Gastrocnemius medialis (tissue), 4 donors: ENCODE results near the gene SLC46A1. TPM values are rescaled to one million over a fixed set of nuclear protein-coding genes. Genes with fewer than 3 reads are reported as not detected.
"Not testable (repeated sequence)": the region's sequence is repeated elsewhere in the genome, so short reads cannot be mapped to it uniquely, and the experiment has no call there.

Source experiments
- ATAC-seq, 2 donors: fragments of 150-250 bp; one replicate each; pipeline ENCODE4 v1.9.1; 2016
- DNase-seq, 2 donors: peaks; one replicate each; pipeline ENCODE4 v3.0.0-alpha.2; 2019
- H3K27ac ChIP-seq, 4 donors: fragments of 200-600 bp; sonication (generic); 1 replicate in 1 of 4; 2 replicates in 3 of 4; pipeline ENCODE4 v1.5.1; 2016 to 2018; ENCODE audit warnings: mild to moderate bottlenecking in 2 of 4, moderate library complexity in 1 of 4
- H3K27me3 ChIP-seq, 3 donors: fragments of 200-600 bp; sonication (generic) in 2 of 3; 1 replicate in 1 of 3; 2 replicates in 2 of 3; pipeline versions ENCODE4 v1.5.1 to v1.6.0; 2016 to 2019; ENCODE audit warnings: mild to moderate bottlenecking in 1 of 3, moderate library complexity in 1 of 3
- H3K36me3 ChIP-seq, 2 donors: fragments of 200-600 bp; sonication (generic) in 1 of 2; one replicate each; pipeline ENCODE4 v1.5.1; 2017 to 2018
- H3K4me1 ChIP-seq, 2 donors: fragments of 200-600 bp; sonication (generic) in 1 of 2; one replicate each; pipeline ENCODE4 v1.5.1; 2016 to 2017; ENCODE audit warnings: mild to moderate bottlenecking in 2 of 2
- H3K4me3 ChIP-seq, 4 donors: fragments of 200-600 bp; sonication (generic) in 3 of 4; 1 replicate in 1 of 4; 2 replicates in 3 of 4; pipeline ENCODE4 v1.5.1; 2016 to 2019; ENCODE audit warnings: mild to moderate bottlenecking in 2 of 4
- H3K9me3 ChIP-seq, 3 donors: fragments of 200-600 bp; sonication (generic) in 2 of 3; 1 replicate in 1 of 3; 2 replicates in 2 of 3; pipeline ENCODE4 v1.5.1; 2016 to 2019
- POLR2A ChIP-seq, 2 donors: fragments of 450-650 bp; IDR thresholded peaks; one replicate each; pipeline ENCODE4 v1.6.1; 2017; ENCODE audit warnings: antibody characterized with exemption in 2 of 2, mild to moderate bottlenecking in 2 of 2, moderate library complexity in 2 of 2
- in situ Hi-C, 4 donors: fragments of 200-750 bp; cut with MboI; loops; one replicate each; pipeline versions ENCODE4 v1.15.0 to v1.8.0; 2017; ENCODE audit warnings: low sequenced_read_pairs in 4 of 4
- intact Hi-C: fragments of 100-400 bp; cut with DNase I; formaldehyde crosslinking; loops from one replicate; pipeline ENCODE4 v1.15.1; 2023; ENCODE audit warnings: low total_unique reads
- total RNA-seq, 4 donors: library from RNA; depleted of rRNA; stranded (reverse); fragments of >200 nt; gene quantifications; one replicate each; pipeline versions ENCODE4 v1.1.0 to v1.2.3, GENCODE V29; 2016
- TF ChIP-seq, protein P1 (sequence below), 5 experiments: fragments of 450-650 bp in 3 of 5; fragments of 200-600 bp in 2 of 5; sonication (generic) in 2 of 5; IDR thresholded peaks in 4 of 5; conservative IDR thresholded peaks in 1 of 5; 1 replicate in 4 of 5; 2 replicates in 1 of 5; pipeline ENCODE4 v1.5.1; 2016 to 2019; ENCODE audit warnings: antibody characterized with exemption in 5 of 5, mild to moderate bottlenecking in 3 of 5, moderate library complexity in 3 of 5

Gene SLC46A1
- total RNA-seq, 4 donors from 2014 or later = 1.9 to 3.5 (median 2.4) TPM

DNA sequence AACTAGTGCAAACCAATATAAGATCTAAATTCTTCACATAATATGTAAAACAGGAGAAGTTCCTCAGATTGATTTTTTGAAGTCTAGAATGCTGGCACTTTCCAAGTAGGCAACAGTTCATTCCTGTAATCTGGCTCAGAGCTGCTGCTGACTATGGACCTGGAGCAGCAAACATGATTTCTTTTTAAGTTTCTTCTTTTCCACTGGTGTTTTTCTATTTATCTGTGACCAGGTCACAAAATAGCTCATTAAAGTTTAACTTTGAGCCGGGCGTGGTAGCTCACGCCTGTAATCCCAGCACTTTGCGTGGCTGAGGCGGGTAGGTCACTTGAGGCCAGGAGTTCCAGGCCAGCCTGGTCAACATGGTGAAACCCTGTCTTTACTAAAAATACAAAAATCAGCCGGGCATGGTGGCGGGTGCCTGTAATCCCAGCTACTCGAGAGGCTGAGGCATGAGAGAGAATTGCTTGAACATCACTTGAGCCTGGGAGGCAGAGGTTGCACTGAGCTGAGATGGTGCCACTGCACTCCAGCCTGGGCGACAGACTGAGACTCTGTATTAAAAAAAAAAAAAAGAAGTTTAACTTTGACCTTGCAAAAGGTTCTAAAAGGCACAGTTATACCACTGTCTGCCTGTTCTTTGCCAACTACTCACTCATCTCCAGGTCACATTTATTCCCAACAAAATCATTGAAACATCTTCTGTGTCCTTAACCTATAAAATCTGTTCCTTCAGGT lies 38.1 kb upstream of the SLC46A1 start:
- DNase-seq (no peak), ATAC-seq (no peak)
- intact Hi-C loops (no loop called here), in situ Hi-C loops (no loop called here)
- H3K4me1 ChIP-seq = no peaks in the 10 kb centered on the region
- H3K4me3 ChIP-seq = no peak overlapping the region
- H3K27me3 ChIP-seq = peaks cover 0 to 3% (median 2%) of the 10 kb centered on the region in 3 donors
- H3K9me3 ChIP-seq = no peaks in the 10 kb centered on the region
- TF ChIP-seq, protein P1, sequence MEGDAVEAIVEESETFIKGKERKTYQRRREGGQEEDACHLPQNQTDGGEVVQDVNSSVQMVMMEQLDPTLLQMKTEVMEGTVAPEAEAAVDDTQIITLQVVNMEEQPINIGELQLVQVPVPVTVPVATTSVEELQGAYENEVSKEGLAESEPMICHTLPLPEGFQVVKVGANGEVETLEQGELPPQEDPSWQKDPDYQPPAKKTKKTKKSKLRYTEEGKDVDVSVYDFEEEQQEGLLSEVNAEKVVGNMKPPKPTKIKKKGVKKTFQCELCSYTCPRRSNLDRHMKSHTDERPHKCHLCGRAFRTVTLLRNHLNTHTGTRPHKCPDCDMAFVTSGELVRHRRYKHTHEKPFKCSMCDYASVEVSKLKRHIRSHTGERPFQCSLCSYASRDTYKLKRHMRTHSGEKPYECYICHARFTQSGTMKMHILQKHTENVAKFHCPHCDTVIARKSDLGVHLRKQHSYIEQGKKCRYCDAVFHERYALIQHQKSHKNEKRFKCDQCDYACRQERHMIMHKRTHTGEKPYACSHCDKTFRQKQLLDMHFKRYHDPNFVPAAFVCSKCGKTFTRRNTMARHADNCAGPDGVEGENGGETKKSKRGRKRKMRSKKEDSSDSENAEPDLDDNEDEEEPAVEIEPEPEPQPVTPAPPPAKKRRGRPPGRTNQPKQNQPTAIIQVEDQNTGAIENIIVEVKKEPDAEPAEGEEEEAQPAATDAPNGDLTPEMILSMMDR (IDR thresholded peaks at IDR 0.05 in 4 of 5, conservative IDR thresholded peaks at IDR 0.05 in 1 of 5) = no peak
- TF ChIP-seq POLR2A (IDR thresholded peaks at IDR 0.05) = no peak
- H3K36me3 ChIP-seq = no peaks in the 10 kb centered on the region
- H3K27ac ChIP-seq = no peak overlapping the region

DNA sequence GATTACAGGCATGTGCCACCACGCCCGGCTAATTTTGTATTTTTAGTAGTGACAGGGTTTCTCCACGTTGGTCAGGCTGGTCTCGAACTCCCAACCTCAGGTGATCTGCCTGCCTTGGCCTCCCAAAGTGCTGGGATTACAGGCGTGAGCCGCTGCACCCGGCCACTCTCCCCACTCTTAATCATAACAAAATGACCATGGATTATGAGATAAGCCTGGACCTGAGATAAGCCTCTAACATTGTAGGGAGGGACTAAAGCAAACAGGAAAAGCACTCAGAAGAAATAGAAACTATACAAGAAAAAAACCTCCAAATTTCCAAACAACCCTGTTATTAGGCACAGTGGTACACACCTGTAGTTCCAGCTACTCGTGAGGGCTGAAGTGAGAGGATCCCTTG lies 28.3 kb upstream of the SLC46A1 start:
- H3K4me3 ChIP-seq, H3K4me1 ChIP-seq, DNase-seq, H3K27ac ChIP-seq, H3K9me3 ChIP-seq, ATAC-seq, intact Hi-C loops, in situ Hi-C loops, H3K36me3 ChIP-seq, H3K27me3 ChIP-seq: not testable (repeated sequence)

DNA sequence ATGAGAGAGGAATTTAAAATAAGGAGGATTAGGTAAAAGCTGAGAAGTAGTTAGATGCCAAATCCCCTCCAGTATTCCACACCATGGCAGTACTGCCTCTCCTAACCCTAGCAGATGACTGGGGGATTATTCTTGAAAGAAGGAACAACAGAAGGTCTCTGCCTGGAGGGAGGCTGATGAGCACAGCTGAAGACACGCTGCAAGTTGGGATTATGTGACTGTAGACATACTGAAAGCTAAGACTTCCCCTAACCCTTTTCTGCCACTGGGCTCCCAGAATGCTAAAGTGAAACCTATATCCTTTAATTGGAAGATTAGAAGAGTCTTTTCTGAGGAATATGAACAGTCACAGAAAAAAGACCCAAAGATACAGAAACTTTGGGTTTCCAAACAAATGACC lies 27.7 kb upstream of the SLC46A1 start:
- in situ Hi-C loops (no loop called here), intact Hi-C loops (no loop called here)
- Histone ChIP-seq H3K9me3 (no peaks in the 10 kb centered on the region), H3K4me3 (no peak overlapping the region), H3K27me3 (peaks cover 0 to 4% (median 2%) of the 10 kb centered on the region in 3 donors), H3K36me3 (no peaks in the 10 kb centered on the region), H3K4me1 (no peaks in the 10 kb centered on the region), H3K27ac (no peak overlapping the region)
- no peak for ATAC-seq
- DNase-seq = no peak
- no peak for TF ChIP-seq POLR2A (IDR thresholded peaks at IDR 0.05)
- TF ChIP-seq, protein P1 (IDR thresholded peaks at IDR 0.05 in 4 of 5, conservative IDR thresholded peaks at IDR 0.05 in 1 of 5) = no peak

DNA sequence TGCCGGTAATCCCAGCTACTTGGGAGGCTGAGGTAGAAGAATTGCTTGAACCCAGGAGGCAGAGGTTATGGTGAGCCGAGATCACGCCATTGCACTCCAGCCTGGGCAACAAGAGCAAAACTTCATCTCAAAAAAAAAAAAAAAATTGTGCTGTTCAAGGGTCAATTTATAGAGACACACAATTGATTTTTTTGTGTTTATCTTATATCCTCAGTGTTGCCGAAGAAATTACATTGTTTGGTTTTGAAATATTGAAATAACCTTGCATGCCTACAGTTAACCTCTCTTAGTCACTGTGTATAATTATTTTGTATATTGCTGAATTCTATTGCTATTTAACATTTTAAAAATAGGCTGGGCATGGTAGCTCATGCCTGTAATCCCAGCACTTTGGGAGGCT lies 22.0 kb upstream of the SLC46A1 start:
- H3K9me3 ChIP-seq, intact Hi-C loops, H3K4me1 ChIP-seq, DNase-seq, ATAC-seq, H3K27me3 ChIP-seq, in situ Hi-C loops, H3K36me3 ChIP-seq, H3K4me3 ChIP-seq, H3K27ac ChIP-seq: not testable (repeated sequence)

DNA sequence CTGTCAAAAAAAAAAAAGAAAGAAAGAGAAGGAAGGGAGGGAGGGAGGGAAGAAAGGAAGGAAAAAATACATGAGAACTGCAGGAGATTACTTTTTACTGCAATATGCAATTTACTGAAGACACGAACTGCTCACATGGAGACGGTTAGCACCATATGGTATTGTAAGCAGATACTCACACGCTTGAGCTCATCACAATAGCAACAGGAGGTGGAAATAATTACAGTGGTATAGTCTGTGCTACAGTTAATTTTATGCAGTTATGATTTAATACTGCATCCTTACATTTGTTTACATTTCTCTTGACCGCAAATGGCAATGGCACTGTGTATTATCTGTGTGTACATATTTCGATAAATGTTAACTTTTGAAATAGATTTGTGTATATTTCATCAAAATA lies 21.4 kb upstream of the SLC46A1 start:
- ATAC-seq = no peak
- in situ Hi-C loops = no loop called here

More for the DNA sequence above, 21.4 kb upstream of the SLC46A1 start:
- intact Hi-C loops = no loop called here
- H3K9me3 ChIP-seq = no peaks in the 10 kb centered on the region
- H3K4me3 ChIP-seq = no peak overlapping the region
- no peaks in the 10 kb centered on the region for H3K4me1 ChIP-seq
- no peak for DNase-seq
- H3K27ac ChIP-seq = no peak overlapping the region
- TF ChIP-seq, protein P1 (IDR thresholded peaks at IDR 0.05 in 4 of 5, conservative IDR thresholded peaks at IDR 0.05 in 1 of 5) = no peak
- no peak for TF ChIP-seq POLR2A (IDR thresholded peaks at IDR 0.05)
- no peaks in the 10 kb centered on the region for H3K36me3 ChIP-seq
- H3K27me3 ChIP-seq = peaks cover 0 to 2% (median 0%) of the 10 kb centered on the region in 3 donors
